Duodenal mucosa (tissue), 2 donors: Measurements from ENCODE around the gene TRPV4.

ENCODE experiments used
- H3K27ac ChIP-seq: one replicate; pipeline ENCODE4 v1.7.0; 2013; ENCODE audit warnings: low read depth, low read length
- H3K27me3 ChIP-seq, 2 donors: one replicate each; pipeline ENCODE4 v1.7.0; 2013; ENCODE audit warnings: low read length in 2 of 2, control low read depth in 1 of 2; ENCODE audit not compliant: insufficient read depth in 2 of 2, control insufficient read depth in 1 of 2
- H3K36me3 ChIP-seq, 2 donors: one replicate each; pipeline ENCODE4 v1.7.0; 2013; ENCODE audit warnings: low read length in 2 of 2, control low read depth in 1 of 2; ENCODE audit not compliant: insufficient read depth in 2 of 2, control insufficient read depth in 1 of 2
- H3K4me1 ChIP-seq, 2 donors: one replicate each; pipeline ENCODE4 v1.7.0; 2013; ENCODE audit warnings: low read length in 2 of 2, control low read depth in 1 of 2; ENCODE audit not compliant: insufficient read depth in 2 of 2, control insufficient read depth in 1 of 2
- H3K4me3 ChIP-seq, 2 donors: one replicate each; pipeline ENCODE4 v1.7.0; 2013; ENCODE audit warnings: low read length in 2 of 2, low read depth in 1 of 2
- H3K9ac ChIP-seq, 2 donors: one replicate each; pipeline ENCODE4 v1.7.0; 2013; ENCODE audit warnings: low read length in 2 of 2, low read depth in 1 of 2
- H3K9me3 ChIP-seq, 2 donors: one replicate each; pipeline ENCODE4 v1.7.0; 2013; ENCODE audit warnings: low read length in 2 of 2, control low read depth in 1 of 2; ENCODE audit not compliant: control insufficient read depth in 1 of 2

The TRPV4 gene

GRCh38 chr12:109771746-109772621, 61.2 kb downstream of the TRPV4 start:
- H3K27me3 ChIP-seq, result no peaks in the 10 kb centered on the region
- no peak overlapping the region for H3K9ac ChIP-seq
- no peaks in the 10 kb centered on the region for H3K36me3 ChIP-seq
- H3K4me1 ChIP-seq, result peaks cover 10 to 12% of the 10 kb centered on the region in 2 donors
- H3K9me3 ChIP-seq, result no peaks in the 10 kb centered on the region
- no peak overlapping the region for H3K4me3 ChIP-seq
- H3K27ac ChIP-seq, result no peak overlapping the region

GRCh38 chr12:109770861-109771670, 62.1 kb downstream of the TRPV4 start:
- Histone ChIP-seq H3K4me1 (peaks cover 10 to 12% of the 10 kb centered on the region in 2 donors), H3K4me3 (no peak overlapping the region), H3K27ac (no peak overlapping the region), H3K27me3 (no peaks in the 10 kb centered on the region), H3K36me3 (no peaks in the 10 kb centered on the region), H3K9ac (no peak overlapping the region), H3K9me3 (no peaks in the 10 kb centered on the region)

GRCh38 chr12:109770104-109770860, 62.9 kb downstream of the TRPV4 start:
- H3K9me3 ChIP-seq, result no peaks in the 10 kb centered on the region
- peaks cover 10 to 12% of the 10 kb centered on the region in 2 donors for H3K4me1 ChIP-seq
- H3K27ac ChIP-seq, result no peak overlapping the region
- H3K9ac ChIP-seq, result no peak overlapping the region
- no peaks in the 10 kb centered on the region for H3K27me3 ChIP-seq
- H3K4me3 ChIP-seq, result no peak overlapping the region
- no peaks in the 10 kb centered on the region for H3K36me3 ChIP-seq

- Histone ChIP-seq H3K27me3 (no peaks in the 10 kb centered on the region), H3K27ac (no peak overlapping the region), H3K4me3 (no peak overlapping the region), H3K9ac (no peak overlapping the region), H3K36me3 (no peaks in the 10 kb centered on the region), H3K4me1 (peaks cover 10 to 11% of the 10 kb centered on the region in 2 donors), H3K9me3 (no peaks in the 10 kb centered on the region)
Measured at GRCh38 chr12:109768901-109769670, 64.1 kb downstream of the TRPV4 start.

GRCh38 chr12:109767991-109768900, 65.0 kb downstream of the TRPV4 start:
- Histone ChIP-seq H3K36me3 (no peaks in the 10 kb centered on the region), H3K27me3 (no peaks in the 10 kb centered on the region), H3K9me3 (peaks cover 3 to 5% of the 10 kb centered on the region in 2 donors), H3K27ac (no peak overlapping the region), H3K4me3 (no peak overlapping the region), H3K9ac (no peak overlapping the region), H3K4me1 (peaks cover 3 to 5% of the 10 kb centered on the region in 2 donors)

GRCh38 chr12:109767456-109767855, 65.7 kb downstream of the TRPV4 start:
- no peaks in the 10 kb centered on the region for H3K27me3 ChIP-seq
- no peak overlapping the region for H3K27ac ChIP-seq
- H3K36me3 ChIP-seq, result no peaks in the 10 kb centered on the region
- no peak overlapping the region for H3K9ac ChIP-seq
- H3K4me1 ChIP-seq, result no peaks in the 10 kb centered on the region
- no peak overlapping the region for H3K4me3 ChIP-seq
- H3K9me3 ChIP-seq, result peaks cover 7% of the 10 kb centered on the region in 2 donors

GRCh38 chr12:109766251-109766778, 66.9 kb downstream of the TRPV4 start:
- Histone ChIP-seq H3K27me3 (no peaks in the 10 kb centered on the region), H3K27ac (no peak overlapping the region), H3K36me3 (no peaks in the 10 kb centered on the region), H3K9ac (no peak overlapping the region), H3K4me3 (no peak overlapping the region), H3K9me3 (peaks cover 7% of the 10 kb centered on the region in 2 donors), H3K4me1 (no peaks in the 10 kb centered on the region)

GRCh38 chr12:109765446-109765810, 67.8 kb downstream of the TRPV4 start:
- H3K9ac ChIP-seq, result no peak overlapping the region
- no peaks in the 10 kb centered on the region for H3K27me3 ChIP-seq
- peaks cover under 1 to 6% of the 10 kb centered on the region in 2 donors for H3K4me1 ChIP-seq
- H3K9me3 ChIP-seq, result peaks cover 7% of the 10 kb centered on the region in 2 donors
- H3K36me3 ChIP-seq, result no peaks in the 10 kb centered on the region
- H3K27ac ChIP-seq, result no peak overlapping the region
- no peak overlapping the region for H3K4me3 ChIP-seq
